ENCODE measurements around the gene TCF4. TPM values are rescaled to one million over a fixed set of nuclear protein-coding genes. Genes with fewer than 3 reads are reported as not detected.

Gene TCF4
- total RNA-seq, 2 donors from 2014 or later = 31.6 to 34.0 TPM

GRCh38 chr18:55227771-55228170 lies 360.2 kb downstream of the TCF4 start:
- no peak overlapping the region for H3K27ac ChIP-seq
- H3K9me3 ChIP-seq = no peaks in the 10 kb centered on the region
- 77 to 90% methylated on average over 3 of the region's 3 CpGs for WGBS, 2 donors
- H3K36me3 ChIP-seq (replicated peaks in 1 of 2; ENCODE audit: insufficient read depth in 1 of 2, low read depth in 2 of 2) = no peaks in the 10 kb centered on the region
- no peak for TF ChIP-seq CTCF (IDR thresholded peaks at IDR 0.05)
- TF ChIP-seq POLR2A (IDR thresholded peaks at IDR 0.05) = no peak
- DNase-seq (no peak), ATAC-seq (no peak)
- H3K4me3 ChIP-seq = no peak overlapping the region
- H3K27me3 ChIP-seq = no peaks in the 10 kb centered on the region
- no peaks in the 10 kb centered on the region for H3K4me1 ChIP-seq
- intact Hi-C loops (cut with DNase I) = no loop called here

DNA sequence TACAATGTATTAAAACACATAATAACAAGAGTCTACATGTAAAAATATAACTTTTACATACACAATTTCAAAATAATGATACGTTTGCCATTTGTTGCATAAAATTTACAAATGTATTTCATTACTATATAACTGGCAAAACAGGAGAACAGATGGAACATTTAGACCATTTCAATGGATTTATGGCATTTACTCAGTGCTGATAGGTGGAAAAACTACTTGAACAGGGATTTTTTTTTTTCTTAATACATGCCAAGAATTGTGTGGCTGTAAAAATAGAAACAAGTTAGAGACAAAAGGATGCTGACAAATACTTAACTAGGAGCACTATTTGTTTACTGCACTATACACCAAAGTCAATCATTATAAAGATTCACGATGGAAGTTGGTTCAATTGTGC lies 361.9 kb downstream of the TCF4 start:
- Histone ChIP-seq H3K9me3 (no peaks in the 10 kb centered on the region), H3K27me3 (no peaks in the 10 kb centered on the region), H3K4me3 (no peak overlapping the region), H3K36me3 (replicated peaks in 1 of 2; ENCODE audit: insufficient read depth in 1 of 2, low read depth in 2 of 2) (no peaks in the 10 kb centered on the region), H3K27ac (no peak overlapping the region), H3K4me1 (no peaks in the 10 kb centered on the region)
- no peak for TF ChIP-seq CTCF (IDR thresholded peaks at IDR 0.05)
- DNase-seq = no peak
- ATAC-seq = no peak
- 59 to 79% methylated on average over 2 of the region's 2 CpGs for WGBS, 2 donors
- intact Hi-C loops (cut with DNase I) = no loop called here

- ATAC-seq (no peak), DNase-seq (no peak)
- 75 to 88% methylated on average over 1 of the region's 1 CpG for WGBS, 2 donors
- H3K4me3 ChIP-seq = no peak overlapping the region
- TF ChIP-seq POLR2A (IDR thresholded peaks at IDR 0.05) = no peak
- no peak for TF ChIP-seq CTCF (IDR thresholded peaks at IDR 0.05)
- no peaks in the 10 kb centered on the region for H3K9me3 ChIP-seq
- no peaks in the 10 kb centered on the region for H3K4me1 ChIP-seq
- intact Hi-C loops (cut with DNase I) = no loop called here
- no peaks in the 10 kb centered on the region for H3K36me3 ChIP-seq (replicated peaks in 1 of 2; ENCODE audit: insufficient read depth in 1 of 2, low read depth in 2 of 2)
- no peak overlapping the region for H3K27ac ChIP-seq
- H3K27me3 ChIP-seq = no peaks in the 10 kb centered on the region
Measured at GRCh38 chr18:55224086-55224625, 363.8 kb downstream of the TCF4 start.

GRCh38 chr18:55221622-55222021 lies 366.4 kb downstream of the TCF4 start:
- 77 to 80% methylated on average over 3 of the region's 3 CpGs for WGBS, 2 donors
- ATAC-seq (no peak), DNase-seq (no peak)
- Histone ChIP-seq H3K27me3 (no peaks in the 10 kb centered on the region), H3K27ac (no peak overlapping the region), H3K9me3 (no peaks in the 10 kb centered on the region), H3K36me3 (replicated peaks in 1 of 2; ENCODE audit: insufficient read depth in 1 of 2, low read depth in 2 of 2) (no peaks in the 10 kb centered on the region), H3K4me1 (no peaks in the 10 kb centered on the region), H3K4me3 (no peak overlapping the region)
- intact Hi-C loops (cut with DNase I) = no loop called here
- TF ChIP-seq POLR2A (IDR thresholded peaks at IDR 0.05) (no peak), CTCF (IDR thresholded peaks at IDR 0.05) (no peak)

GRCh38 chr18:55220523-55220922 lies 367.5 kb downstream of the TCF4 start:
- Histone ChIP-seq H3K4me1 (no peaks in the 10 kb centered on the region), H3K27ac (no peak overlapping the region), H3K4me3 (no peak overlapping the region), H3K27me3 (no peaks in the 10 kb centered on the region), H3K9me3 (no peaks in the 10 kb centered on the region), H3K36me3 (replicated peaks in 1 of 2; ENCODE audit: insufficient read depth in 1 of 2, low read depth in 2 of 2) (no peaks in the 10 kb centered on the region)
- no peak for DNase-seq
- 21 to 29% methylated on average over 1 of the region's 1 CpG for WGBS, 2 donors
- no peak for TF ChIP-seq CTCF (IDR thresholded peaks at IDR 0.05)
- no peak for TF ChIP-seq POLR2A (IDR thresholded peaks at IDR 0.05)
- no peak for ATAC-seq
- intact Hi-C loops (cut with DNase I) = no loop called here
